SK-N-SH (cell line): ENCODE measurements around the gene SMAGP. TPM values are rescaled to one million over a fixed set of nuclear protein-coding genes. Genes with fewer than 3 reads are reported as not detected.

Source experiments
- CTCF ChIA-PET: fragments of 300-600, 350-600 bp; formaldehyde crosslinking; extraction: SDS; loops from one replicate; lab custom pipeline; 2021; lab: Yijun Ruan, JAX
- POLR2A ChIA-PET: fragments of 350-600 bp; sonication (Branson Sonifier 250); formaldehyde crosslinking; extraction: SDS; loops from one replicate; lab custom pipeline; 2020; ENCODE audit warnings: antibody characterized with exemption, inconsistent platforms; lab: Yijun Ruan, JAX
- DNase-seq: peaks from one replicate; pipeline ENCODE4 v3.0.0; 2012
- H2AFZ ChIP-seq: fragments of 200-600 bp; sonication (generic); 2 replicates; pipeline ENCODE4 v1.8.1; 2016; ENCODE audit warnings: antibody characterized with exemption, mild to moderate bottlenecking, low read depth
- H3F3A ChIP-seq: fragments of 200-600 bp; sonication (generic); replicated peaks from 2 replicates; pipeline ENCODE3; 2016; ENCODE audit warnings: antibody characterized with exemption, mild to moderate bottlenecking; ENCODE audit not compliant: insufficient read depth
- H3K27ac ChIP-seq, 2 experiments: fragments of 200-500 bp in 1 of 2; fragments of 200-600 bp in 1 of 2; sonication (Bioruptor generic) in 1 of 2; sonication (generic), shearing (Covaris generic) in 1 of 2; 2 replicates each; pipeline versions ENCODE4 v1.5.1 to v1.6.1; 2014 to 2016; ENCODE audit warnings: low read depth in 2 of 2, inconsistent platforms in 1 of 2, low read length in 1 of 2, mild to moderate bottlenecking in 1 of 2, mixed read lengths in 1 of 2
- H3K27me3 ChIP-seq: fragments of 200-600 bp; sonication (generic), shearing (Covaris generic); 2 replicates; pipeline ENCODE4 v1.6.1; 2016; ENCODE audit warnings: mixed run types; ENCODE audit not compliant: insufficient read depth
- H3K36me3 ChIP-seq, 2 experiments: fragments of 200-500 bp in 1 of 2; fragments of 200-600 bp in 1 of 2; sonication (Bioruptor generic) in 1 of 2; sonication (generic) in 1 of 2; replicated peaks in 1 of 2; 2 replicates each; pipeline versions ENCODE3 to v1.5.1; 2014 to 2016; ENCODE audit warnings: low read length in 1 of 2, mild to moderate bottlenecking in 1 of 2; ENCODE audit not compliant: insufficient read depth in 2 of 2, control insufficient read depth in 1 of 2
- H3K4me1 ChIP-seq, 2 experiments: fragments of 200-500 bp in 1 of 2; fragments of 200-600 bp in 1 of 2; sonication (Bioruptor generic) in 1 of 2; sonication (generic), shearing (Covaris generic) in 1 of 2; 2 replicates each; pipeline versions ENCODE4 v1.5.1 to v1.6.1; 2014 to 2016; ENCODE audit warnings: low read depth in 1 of 2, low read length in 1 of 2, mixed run types in 1 of 2; ENCODE audit not compliant: insufficient read depth in 2 of 2, control insufficient read depth in 1 of 2
- H3K4me2 ChIP-seq: fragments of 200-600 bp; sonication (generic), shearing (Covaris generic); 2 replicates; pipeline ENCODE4 v1.6.1; 2017; ENCODE audit warnings: mixed run types
- H3K4me3 ChIP-seq, 2 experiments: fragments of 200-500 bp in 1 of 2; fragments of 200-600 bp in 1 of 2; sonication (Bioruptor generic) in 1 of 2; sonication (generic), shearing (Covaris generic) in 1 of 2; 2 replicates each; pipeline versions ENCODE4 v1.5.1 to v1.8.1; 2014 to 2016; ENCODE audit warnings: low read depth in 2 of 2, inconsistent platforms in 1 of 2, low read length in 1 of 2, mild to moderate bottlenecking in 1 of 2, mixed read lengths in 1 of 2, moderate library complexity in 1 of 2
- H3K79me2 ChIP-seq: fragments of 200-600 bp; sonication (generic); 2 replicates; pipeline ENCODE4 v1.8.1; 2017; ENCODE audit warnings: mild to moderate bottlenecking; ENCODE audit not compliant: insufficient read depth
- H3K9ac ChIP-seq: fragments of 200-600 bp; sonication (generic); 2 replicates; pipeline ENCODE4 v1.6.1; 2017; ENCODE audit warnings: mixed run types
- H3K9me2 ChIP-seq: fragments of 200-600 bp; sonication (generic); 2 replicates; pipeline ENCODE4 v1.6.1; 2017; ENCODE audit warnings: mixed run types
- H3K9me3 ChIP-seq: fragments of 200-600 bp; sonication (generic); 2 replicates; pipeline ENCODE4 v1.6.1; 2017; ENCODE audit warnings: mixed run types, mild to moderate bottlenecking, moderate library complexity
- H4K20me1 ChIP-seq: fragments of 200-600 bp; sonication (generic); 2 replicates; pipeline ENCODE4 v1.6.1; 2017; ENCODE audit warnings: mild to moderate bottlenecking, mixed run types; ENCODE audit not compliant: insufficient read depth
- ELF1 ChIP-seq: IDR thresholded peaks from 2 replicates; pipeline ENCODE4 v1.4.0; 2012
- GABPA ChIP-seq: IDR thresholded peaks from 2 replicates; pipeline ENCODE4 v1.4.0; 2012; ENCODE audit warnings: low read depth, mild to moderate bottlenecking
- IRF3 ChIP-seq: fragments of 150-350 bp; IDR thresholded peaks from 2 replicates; pipeline ENCODE4 v1.6.1; 2016; ENCODE audit warnings: mild to moderate bottlenecking, low read depth, low read length
- MXI1 ChIP-seq: IDR thresholded peaks from 2 replicates; pipeline ENCODE4 v1.6.1; 2012; ENCODE audit warnings: mild to moderate bottlenecking, low read depth, low read length, improper control_type of control experiment
- NFIC ChIP-seq: IDR thresholded peaks from 2 replicates; pipeline ENCODE4 v1.4.0; 2012; ENCODE audit warnings: borderline replicate concordance
- RFX5 ChIP-seq: IDR thresholded peaks from 2 replicates; pipeline ENCODE4 v1.6.1; 2012; ENCODE audit warnings: mild to moderate bottlenecking, improper control_type of control experiment, low read length
- SIN3A ChIP-seq: IDR thresholded peaks from 2 replicates; pipeline ENCODE4 v1.6.1; 2012; ENCODE audit warnings: low read depth, mild to moderate bottlenecking, low read length, moderate library complexity, borderline replicate concordance
- TEAD4 ChIP-seq: IDR thresholded peaks from 2 replicates; pipeline ENCODE4 v1.4.0; 2012; ENCODE audit warnings: mild to moderate bottlenecking, borderline replicate concordance; ENCODE audit not compliant: insufficient read depth
- USF1 ChIP-seq: IDR thresholded peaks from 2 replicates; pipeline ENCODE4 v1.4.0; 2012; ENCODE audit warnings: low read depth, borderline replicate concordance
- YY1 ChIP-seq: IDR thresholded peaks from 2 replicates; pipeline ENCODE4 v1.4.0; 2012; ENCODE audit warnings: low read depth, mild to moderate bottlenecking
- WGBS: methylation state at CpG from one replicate; pipeline ENCODE4 v1.1.6; 2017; ENCODE audit warnings: low lambda C conversion rate; 5-methylcytosine and 5-hydroxymethylcytosine counted together
- polyA plus RNA-seq, 3 experiments: library from polyadenylated mRNA; depleted of rRNA; stranded (reverse); fragments of >200 nt; gene quantifications; 2 replicates each; pipeline ENCODE4 v1.2.3, GENCODE V29; 2012

The SMAGP gene
- polyA plus RNA-seq, 1 of the 3 experiments (the other 2 are of a cell fraction), result 26.3 TPM

GRCh38 chr12:51210690-51211395, 59.4 kb downstream of the SMAGP start:
- H3K9me2 ChIP-seq, result no peaks in the 10 kb centered on the region
- no peaks in the 10 kb centered on the region for H3K4me1 ChIP-seq
- no peaks in the 10 kb centered on the region for H4K20me1 ChIP-seq
- H3K27ac ChIP-seq, result no peak overlapping the region
- 72% methylated on average over 2 of the region's 2 CpGs for WGBS
- no peaks in the 10 kb centered on the region for H3K27me3 ChIP-seq
- H3K9me3 ChIP-seq, result no peaks in the 10 kb centered on the region
- DNase-seq, result no peak
- TF ChIP-seq YY1 (no peak), GABPA (no peak), NFIC (no peak), IRF3 (no peak), ELF1 (no peak), SIN3A (no peak), USF1 (no peak)
- no peak overlapping the region for H2AFZ ChIP-seq
- H3K4me2 ChIP-seq, result no peak overlapping the region
- H3K4me3 ChIP-seq, result no peak overlapping the region
- CTCF ChIA-PET, result interaction anchor here (1.9 kb wide), 1 partner anchor 130 kb away, joined by 5 read pairs; no protein-coding TSS in a partner anchor
- H3F3A ChIP-seq, result peaks cover 4% of the 10 kb centered on the region
- POLR2A ChIA-PET, result no interaction called here
- H3K79me2 ChIP-seq, result no peaks in the 10 kb centered on the region
- H3K36me3 ChIP-seq, result no peaks in the 10 kb centered on the region
- no peak overlapping the region for H3K9ac ChIP-seq

GRCh38 chr12:51209259-51209658, 61.0 kb downstream of the SMAGP start:
- no peaks in the 10 kb centered on the region for H3K36me3 ChIP-seq
- H3K4me1 ChIP-seq, result no peaks in the 10 kb centered on the region
- no peak overlapping the region for H3K4me2 ChIP-seq
- DNase-seq, result no peak
- H3F3A ChIP-seq, result no peaks in the 10 kb centered on the region
- no peaks in the 10 kb centered on the region for H3K9me2 ChIP-seq
- no peaks in the 10 kb centered on the region for H4K20me1 ChIP-seq
- TF ChIP-seq TEAD4 (no peak), RFX5 (no peak), MXI1 (no peak)
- 81% methylated on average over 2 of the region's 2 CpGs for WGBS
- H3K9me3 ChIP-seq, result no peaks in the 10 kb centered on the region
- CTCF ChIA-PET, result interaction anchor here (0.6 to 1.9 kb wide), 3 partner anchors 15 to 1052 kb away, joined by 3 to 5 read pairs (median 3); no protein-coding TSS in a partner anchor
- H3K79me2 ChIP-seq, result no peaks in the 10 kb centered on the region
- H3K9ac ChIP-seq, result no peak overlapping the region
- POLR2A ChIA-PET, result no interaction called here
- H3K4me3 ChIP-seq, result no peak overlapping the region
- H3K27ac ChIP-seq, result no peak overlapping the region
- H3K27me3 ChIP-seq, result no peaks in the 10 kb centered on the region
- no peak overlapping the region for H2AFZ ChIP-seq
